NOMO-1 treated with dmso at 0.1 percent for 144 hours (cell line): Measurements from ENCODE around the gene CDK19.
"Not testable (repeated sequence)": the region's sequence is repeated elsewhere in the genome, so short reads cannot be mapped to it uniquely, and the experiment has no call there.

ENCODE experiments used
- DNase-seq: peaks from one replicate; lab custom pipeline; 2025; ENCODE audit not compliant: unreplicated experiment; lab: John Stamatoyannopoulos, UW

CDK19 gene

DNA sequence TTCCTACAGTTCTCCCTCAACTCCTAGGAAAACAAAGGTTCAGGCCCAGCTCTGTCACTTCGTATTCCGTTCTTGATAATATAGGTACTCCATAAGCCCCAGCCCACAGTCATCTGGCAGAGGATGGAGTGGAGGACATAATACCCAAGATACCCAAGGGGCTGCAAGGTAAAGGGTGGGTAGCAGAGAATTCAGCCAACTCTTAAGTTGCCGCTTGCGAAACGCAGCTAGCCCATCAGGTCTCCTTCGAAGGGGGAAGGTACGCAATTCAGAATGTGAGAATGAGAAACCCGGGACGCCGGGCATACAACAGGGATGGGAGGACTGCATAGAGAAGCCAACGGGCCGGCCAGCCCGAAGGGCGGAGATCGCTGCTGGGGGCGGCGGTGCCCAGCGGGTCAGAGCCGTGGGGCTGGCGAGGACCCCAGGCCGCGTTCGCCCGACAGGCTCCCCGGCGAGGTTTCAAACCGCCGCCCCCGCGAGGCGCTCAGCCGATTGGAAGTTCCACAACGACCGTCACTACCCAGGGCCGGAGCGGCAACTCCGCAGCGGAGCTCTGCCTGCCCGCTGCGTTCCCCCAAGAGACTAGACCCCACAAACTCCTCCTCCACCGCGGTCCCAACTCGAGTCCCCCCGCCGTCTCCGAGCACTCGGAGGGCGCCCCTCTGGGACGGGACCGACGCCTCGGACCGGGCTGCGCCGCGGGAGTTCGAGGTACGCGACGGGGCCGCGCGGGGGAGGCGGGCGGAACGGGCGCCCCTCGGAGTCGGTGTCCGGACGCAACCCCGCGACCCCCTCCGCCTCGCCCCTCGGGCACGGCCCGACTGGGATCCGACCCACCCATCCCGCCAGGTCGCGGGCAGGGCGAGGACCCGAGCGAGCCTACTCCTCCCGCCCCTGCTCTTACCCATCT, 911 bp downstream of the CDK19 start:
- DNase-seq: peak; percentile 40

GRCh38 chr6:110813338-110814101, 1.7 kb downstream of the CDK19 start:
- no peak for DNase-seq

DNA sequence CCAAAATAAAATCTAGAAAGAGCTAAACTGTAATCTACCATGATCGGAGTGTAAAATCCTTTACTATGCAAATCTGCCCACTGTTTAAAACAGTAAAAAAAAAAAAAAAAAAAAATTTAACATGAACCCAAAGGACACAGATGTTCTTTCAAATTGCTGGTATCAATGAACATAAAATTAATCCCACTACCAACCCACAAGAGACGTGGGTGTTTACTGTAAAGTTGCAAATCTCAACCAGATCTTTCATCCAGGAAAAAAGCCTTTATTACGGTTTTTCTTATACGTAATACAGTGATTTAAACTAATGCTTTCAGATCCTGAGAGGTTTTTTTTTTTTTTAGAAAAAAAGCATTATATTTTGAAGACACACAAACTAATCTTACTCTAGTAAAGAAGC, 2.5 kb downstream of the CDK19 start:
- DNase-seq: no peak

DNA sequence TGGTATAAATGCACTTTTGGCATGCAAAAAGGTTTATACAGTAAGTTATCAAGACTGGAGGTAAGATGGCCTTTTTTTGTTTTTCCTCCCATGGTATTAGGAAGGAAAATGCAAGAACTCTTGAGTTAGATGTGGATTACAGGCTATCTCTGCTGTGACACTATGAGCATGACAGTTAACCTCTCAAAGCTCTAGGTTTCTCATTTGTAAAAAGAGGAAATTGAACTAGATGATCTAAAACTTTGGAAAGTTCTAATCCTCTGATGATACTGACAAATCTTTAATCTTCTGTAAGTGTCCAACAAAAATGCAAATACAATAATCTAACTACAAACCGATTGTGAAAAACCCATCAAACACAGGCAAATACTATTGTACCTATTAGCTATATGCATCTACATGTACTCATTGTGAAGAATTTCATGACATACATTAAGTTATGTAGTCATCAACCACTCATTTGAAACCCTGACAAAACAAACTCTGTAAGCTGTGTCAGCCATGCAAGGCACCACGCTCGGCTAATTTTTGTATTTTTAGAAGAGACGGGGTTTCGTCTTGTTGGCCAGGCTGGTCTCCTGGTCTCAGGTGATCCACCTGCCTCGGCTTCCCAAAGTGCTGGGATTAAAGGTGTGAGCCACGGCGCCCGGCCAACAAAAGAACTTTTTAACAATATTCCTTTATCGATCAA, 4.2 kb downstream of the CDK19 start:
- no peak for DNase-seq

- DNase-seq: no peak
Measured at GRCh38 chr6:110809792-110810191, 5.5 kb downstream of the CDK19 start.

- DNase-seq: not testable (repeated sequence)
Measured at GRCh38 chr6:110802175-110802574, 13.1 kb downstream of the CDK19 start.

DNA sequence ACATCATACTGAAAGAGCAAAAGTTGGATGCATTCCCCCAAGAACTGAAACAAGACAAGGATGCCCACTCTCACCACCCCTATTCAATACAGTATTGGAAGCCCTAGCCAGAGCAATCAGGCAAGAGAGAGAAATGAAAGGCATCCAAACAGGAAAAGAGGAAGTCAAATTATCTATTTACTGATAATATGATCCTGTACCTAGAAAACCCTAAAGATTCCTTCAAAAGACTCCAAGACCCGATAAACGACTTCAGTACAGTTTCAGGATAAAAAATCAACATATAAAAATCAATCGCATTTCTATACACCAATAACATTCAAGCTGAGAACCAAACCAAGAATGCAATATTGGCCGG, 14.5 kb downstream of the CDK19 start:
- no peak for DNase-seq

GRCh38 chr6:110800196-110800838, 15.0 kb downstream of the CDK19 start:
- DNase-seq: no peak

DNA sequence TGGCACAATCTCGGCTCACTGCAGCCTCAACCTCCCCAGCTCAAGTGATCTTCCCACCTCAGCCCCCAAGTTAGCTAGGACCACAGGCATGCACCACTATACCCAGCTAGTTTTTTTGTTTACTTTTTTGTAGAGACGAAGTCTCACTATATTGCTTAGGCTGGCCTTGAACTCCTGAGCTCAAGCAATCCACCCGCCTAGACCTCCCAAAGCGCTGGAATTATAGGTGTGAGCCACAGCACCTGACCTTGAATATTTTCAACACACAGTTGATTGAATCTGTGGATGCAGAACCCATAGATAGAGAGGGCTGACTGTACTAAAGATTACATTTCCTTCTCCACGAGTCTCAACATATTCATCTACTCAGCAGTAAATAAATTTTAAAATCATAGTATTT, 15.6 kb downstream of the CDK19 start:
- no peak for DNase-seq

GRCh38 chr6:110799189-110799588, 16.1 kb downstream of the CDK19 start:
- DNase-seq: peak; percentile 40

- no peak for DNase-seq
Measured at GRCh38 chr6:110795271-110795670, 20.0 kb downstream of the CDK19 start.

DNA sequence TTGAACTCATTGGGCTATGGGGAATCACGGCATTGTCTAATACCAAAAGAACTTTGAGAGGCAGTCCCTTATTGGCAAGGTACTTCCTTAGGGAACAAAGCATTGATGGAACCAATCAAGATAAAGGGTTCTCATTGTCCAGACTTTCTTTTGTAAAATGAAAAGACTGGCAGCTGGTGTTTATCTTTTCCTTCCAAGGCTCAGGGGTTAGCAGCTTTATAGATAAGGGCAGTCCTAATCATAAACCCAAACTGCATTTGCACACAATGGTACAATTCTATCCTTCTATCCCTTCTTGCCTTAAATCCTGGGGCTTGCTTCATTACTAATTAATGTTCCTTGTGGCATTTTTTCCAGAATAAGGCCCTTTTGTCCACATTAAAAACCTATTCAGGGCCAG, 28.6 kb downstream of the CDK19 start:
- no peak for DNase-seq

GRCh38 chr6:110786271-110786670, 29.0 kb downstream of the CDK19 start:
- no peak for DNase-seq

DNA sequence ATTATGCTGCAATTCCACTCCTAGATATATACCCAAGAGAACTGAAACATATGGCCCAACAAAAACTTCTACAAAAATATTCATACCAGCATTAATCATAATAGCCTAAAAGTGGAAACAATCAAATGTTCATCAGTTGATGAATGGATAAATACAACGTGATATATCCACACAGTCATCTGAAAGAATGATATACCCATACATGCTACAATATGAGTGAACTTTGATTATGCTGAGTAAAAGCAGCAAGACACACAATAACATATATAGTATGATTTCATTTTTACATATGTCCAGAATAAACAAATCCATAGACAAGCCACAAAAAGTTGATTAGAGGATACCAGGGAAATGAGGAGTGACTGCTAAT, 30.7 kb downstream of the CDK19 start:
- DNase-seq: no peak

DNA sequence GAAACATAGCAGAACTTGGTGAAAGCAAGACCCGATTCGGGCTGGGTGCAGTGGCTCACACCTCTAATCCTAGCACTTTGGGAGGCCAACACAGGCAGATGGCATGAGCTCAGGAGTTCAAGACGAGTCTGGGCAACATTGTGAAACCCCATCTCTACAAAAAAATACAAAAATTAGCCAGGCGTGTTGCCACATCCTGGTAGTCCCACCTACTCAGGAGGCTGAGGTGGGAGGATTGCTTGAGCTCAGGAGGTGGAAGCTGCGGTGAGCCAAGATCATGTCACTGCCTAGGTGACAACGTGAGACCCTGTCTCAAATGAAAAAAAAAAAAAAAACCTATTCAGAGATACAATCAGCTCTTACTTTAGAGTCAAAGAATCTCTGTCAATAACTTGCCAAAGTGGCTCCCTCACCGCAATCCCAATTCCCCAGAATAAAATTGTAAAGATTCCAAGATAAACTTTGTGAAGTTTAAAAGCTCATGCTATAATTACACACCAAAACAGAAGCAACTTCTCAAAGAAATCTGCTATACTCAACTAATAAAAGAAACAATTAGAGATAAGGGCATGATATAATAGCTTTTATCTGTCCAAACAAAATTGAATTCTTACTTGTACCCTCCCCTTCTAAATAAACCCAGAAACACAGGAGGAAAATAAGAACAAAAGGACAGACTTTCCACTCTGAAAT, 33.6 kb downstream of the CDK19 start:
- DNase-seq: no peak

GRCh38 chr6:110778333-110778732, 36.9 kb downstream of the CDK19 start:
- DNase-seq: no peak

GRCh38 chr6:110777636-110778035, 37.6 kb downstream of the CDK19 start:
- DNase-seq: no peak

DNA sequence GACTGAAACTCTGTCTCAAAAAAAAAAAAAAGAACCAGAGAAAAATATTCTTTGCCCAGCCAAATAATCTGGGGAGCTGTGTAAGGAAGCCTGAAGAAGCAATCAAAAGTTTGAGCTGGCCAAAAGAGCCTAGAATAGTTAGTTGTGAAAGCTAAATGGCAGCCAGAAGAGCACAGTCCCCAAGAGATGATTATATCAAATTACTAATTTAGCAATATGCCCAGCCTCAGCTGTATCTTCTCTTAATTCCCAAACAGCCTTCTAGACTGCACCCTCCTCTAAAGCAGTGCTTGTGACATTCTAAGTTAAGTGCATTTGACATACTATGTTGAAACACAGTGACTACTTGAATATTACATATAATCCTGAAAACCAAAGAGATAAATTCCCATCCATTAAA, 38.9 kb downstream of the CDK19 start:
- DNase-seq: no peak

DNA sequence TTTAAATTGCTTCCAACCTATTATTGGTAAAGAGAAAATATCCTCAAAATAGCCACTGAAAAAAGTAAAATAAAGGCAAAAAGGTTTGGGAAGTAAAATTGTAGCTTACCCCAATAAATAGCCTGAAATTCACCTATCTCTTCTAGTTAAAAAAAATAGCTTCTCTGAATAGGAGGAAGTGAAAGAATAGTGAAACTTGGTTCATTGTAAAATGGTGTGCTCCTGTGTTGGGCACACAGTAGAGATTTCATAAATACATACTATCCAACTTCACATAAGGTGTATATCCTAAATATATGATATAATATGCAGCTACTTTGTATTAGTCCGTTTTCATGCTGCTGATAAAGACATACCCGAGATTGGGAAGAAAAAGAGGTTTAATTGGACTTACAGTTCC, 45.3 kb downstream of the CDK19 start:
- DNase-seq: no peak

DNA sequence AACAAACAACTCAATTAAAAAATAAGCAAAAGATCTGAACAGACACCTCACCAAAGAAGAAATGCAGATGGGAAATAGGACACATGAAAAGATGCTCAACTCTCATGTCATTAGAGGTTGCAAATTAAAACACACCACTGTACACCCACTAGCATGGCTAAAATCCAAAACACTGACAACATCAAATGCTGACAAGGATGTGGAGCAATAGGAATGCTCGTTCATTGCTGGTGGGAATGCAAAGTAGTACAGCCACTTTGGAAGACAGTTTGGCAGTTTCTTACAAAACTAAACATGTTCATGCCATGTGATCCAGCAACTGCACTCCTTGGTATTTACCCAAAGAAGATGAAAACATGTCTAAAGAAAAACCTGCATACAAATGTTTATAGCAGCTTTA, 47.2 kb downstream of the CDK19 start:
- no peak for DNase-seq

DNA sequence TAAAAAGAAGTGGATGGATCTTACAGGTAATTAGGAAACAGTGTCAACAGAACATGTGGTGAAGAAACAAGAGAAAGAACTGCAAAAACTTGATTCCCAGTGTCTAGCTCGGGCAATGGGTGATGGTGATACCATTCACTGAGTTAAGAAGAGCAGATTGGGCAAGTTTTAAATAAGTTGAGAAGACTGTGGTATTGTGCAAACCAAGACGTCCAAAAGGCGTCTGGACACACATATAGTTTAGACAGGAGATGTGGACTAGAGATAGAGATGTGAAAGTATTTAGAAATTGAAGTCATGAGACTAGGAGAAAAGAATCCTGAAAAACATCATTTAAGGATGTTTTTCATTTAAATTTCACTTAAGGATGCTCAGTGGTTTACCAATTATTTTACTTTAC, 53.9 kb downstream of the CDK19 start:
- no peak for DNase-seq
